Raji (cell line): ENCODE measurements around the gene RGS6.

ENCODE experiments used
- POLR2A ChIP-seq: IDR thresholded peaks from 2 replicates; pipeline ENCODE4 v1.6.1; 2011; ENCODE audit warnings: low read depth, low read length, control low read depth; ENCODE audit not compliant: insufficient read depth

RGS6 gene

DNA sequence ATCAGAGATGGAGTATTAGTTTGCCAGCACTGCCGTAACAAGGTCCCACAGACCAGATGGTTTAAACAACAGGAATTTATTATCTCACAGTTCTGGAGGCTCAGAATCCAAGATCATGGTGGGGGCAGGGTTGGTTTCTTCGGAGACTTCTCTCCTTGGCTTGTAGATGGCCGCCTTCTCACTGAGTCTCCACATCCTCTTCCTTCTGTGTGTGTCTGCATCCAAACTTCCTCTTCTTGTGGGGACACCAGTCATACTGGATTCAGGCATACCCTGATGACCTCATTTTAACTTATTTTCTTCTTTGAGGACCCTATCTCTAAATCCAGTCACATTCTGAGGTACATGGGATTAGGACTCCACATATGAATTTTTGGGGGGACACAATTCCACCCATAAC lies 455.5 kb downstream of the RGS6 start:
- TF ChIP-seq POLR2A, result no peak

DNA sequence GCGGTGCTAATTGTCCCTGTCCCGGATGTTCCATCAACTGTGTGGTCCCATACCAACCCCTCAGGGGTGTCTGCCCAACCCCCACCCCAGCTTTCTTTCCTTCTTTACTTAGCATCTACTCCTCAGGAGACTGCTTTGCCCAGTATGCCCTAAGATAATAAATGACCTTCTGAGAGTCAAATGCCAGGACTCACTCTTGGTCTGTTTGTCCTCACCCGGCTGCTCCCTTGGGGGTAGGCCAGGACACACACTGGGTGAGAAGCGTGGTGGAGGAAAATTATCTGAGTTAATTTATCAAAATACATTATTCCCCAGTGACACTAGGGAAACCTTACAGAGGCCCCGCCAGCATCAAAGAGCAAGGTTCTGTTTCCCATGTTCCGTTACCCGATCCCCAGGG lies 457.0 kb downstream of the RGS6 start:
- no peak for TF ChIP-seq POLR2A

DNA sequence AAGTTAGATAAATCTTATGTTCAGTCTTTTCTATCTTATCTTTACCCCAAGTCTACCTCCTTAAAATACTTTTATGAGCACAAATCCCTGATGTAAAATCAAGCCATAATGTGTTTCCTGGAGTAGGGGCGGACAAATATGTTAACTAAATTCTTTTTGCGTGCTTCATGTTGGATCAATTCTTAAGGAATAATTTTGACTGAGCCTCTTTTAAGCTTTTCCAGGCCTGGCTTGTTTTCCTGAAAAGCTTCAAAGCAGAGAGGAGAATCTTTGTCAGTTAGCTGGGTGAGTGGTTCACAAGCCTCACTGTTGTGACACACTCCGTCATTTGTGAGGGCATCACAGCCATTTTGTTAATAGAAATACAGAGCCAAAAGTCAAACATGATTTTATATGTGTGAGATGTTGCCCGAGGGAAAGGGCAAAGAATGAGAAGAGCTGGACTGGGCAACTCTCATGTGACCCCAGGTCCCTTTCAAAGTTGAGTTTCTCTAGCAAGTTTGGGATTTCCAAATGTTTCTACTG lies 468.9 kb downstream of the RGS6 start:
- TF ChIP-seq POLR2A, result no peak

DNA sequence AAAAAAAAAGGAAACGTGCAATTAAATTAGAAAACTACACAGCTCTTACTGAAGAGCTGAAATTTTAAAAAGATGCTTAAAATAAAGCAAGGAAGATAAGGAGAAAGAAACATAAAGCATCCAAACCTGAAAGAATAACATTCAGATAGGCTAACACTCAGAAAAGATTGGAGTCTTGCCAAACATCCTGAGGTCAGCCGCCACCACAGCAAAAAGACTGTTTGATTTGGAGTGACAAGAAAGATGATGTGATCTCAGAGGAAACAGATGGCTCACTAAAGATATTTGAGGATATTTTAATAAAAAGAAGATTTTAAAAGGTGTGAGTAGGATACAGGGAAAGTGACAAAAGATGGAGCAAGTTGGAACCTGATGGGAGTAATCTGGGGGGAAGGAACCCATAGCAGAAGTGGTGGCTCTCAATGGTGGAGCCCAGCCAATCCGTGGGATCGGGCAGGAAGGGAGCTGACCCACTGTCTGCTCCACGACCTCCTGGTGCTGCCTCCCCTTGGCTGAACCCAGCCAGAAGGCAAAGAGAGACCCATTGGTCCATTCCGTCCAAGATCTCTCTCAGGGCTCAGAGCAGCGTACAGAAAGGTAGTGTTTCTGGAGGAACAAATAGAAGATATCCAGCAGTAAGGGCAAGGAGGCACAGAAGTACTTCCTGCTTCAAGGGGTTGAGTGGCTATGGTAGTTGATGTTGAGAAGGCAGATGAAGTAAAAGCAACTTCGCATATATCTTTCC lies 469.6 kb downstream of the RGS6 start:
- no peak for TF ChIP-seq POLR2A

DNA sequence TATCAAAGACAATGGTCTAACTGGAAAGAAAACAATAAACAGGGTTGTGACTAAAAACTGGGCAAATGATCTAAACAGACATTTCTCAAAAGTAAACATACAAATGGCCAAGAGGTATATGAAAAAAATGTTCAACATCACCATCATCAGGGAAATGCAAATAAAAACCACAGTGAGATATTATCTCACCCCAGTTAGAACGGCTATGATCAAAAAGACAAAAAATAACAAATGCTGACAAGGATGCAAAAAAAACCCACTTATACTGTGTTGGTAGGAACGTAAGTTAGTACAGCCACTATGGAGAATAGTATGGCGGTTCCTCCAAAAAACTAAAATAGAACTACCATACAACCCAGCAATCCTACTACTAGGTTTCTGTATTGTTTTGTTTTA lies 470.1 kb downstream of the RGS6 start:
- no peak for TF ChIP-seq POLR2A

DNA sequence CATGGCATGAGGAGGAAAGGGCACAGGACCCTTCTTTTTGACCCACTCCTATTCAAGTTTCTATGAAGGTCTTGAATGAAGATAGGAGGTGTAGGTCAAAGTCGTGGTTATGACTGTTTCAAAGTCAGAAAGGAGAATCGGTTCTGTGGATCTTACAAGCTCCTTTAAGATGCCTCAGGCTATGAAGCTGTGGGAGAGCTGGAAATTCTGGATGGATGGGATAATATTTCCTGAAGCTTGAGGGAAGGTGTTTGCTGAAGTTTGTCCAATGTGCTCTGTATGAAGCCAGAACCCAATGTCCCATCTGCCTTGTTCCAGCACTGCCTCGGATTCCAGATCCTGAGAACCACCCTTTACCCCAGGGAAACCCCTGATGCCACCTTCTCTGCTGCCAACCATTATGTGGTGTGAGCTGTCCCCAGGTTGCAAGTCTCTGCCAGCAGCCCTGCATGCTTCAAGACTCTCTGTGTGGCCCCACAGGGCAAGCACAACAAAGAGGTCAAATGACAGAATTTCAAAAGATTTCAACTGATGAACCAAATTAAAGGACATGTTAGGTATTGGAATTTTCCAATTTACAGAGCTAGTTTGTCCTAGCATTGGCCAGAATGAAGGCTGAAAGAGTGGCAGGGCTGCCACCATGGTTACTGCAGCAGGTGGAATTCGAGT lies 472.0 kb downstream of the RGS6 start:
- TF ChIP-seq POLR2A, result no peak

DNA sequence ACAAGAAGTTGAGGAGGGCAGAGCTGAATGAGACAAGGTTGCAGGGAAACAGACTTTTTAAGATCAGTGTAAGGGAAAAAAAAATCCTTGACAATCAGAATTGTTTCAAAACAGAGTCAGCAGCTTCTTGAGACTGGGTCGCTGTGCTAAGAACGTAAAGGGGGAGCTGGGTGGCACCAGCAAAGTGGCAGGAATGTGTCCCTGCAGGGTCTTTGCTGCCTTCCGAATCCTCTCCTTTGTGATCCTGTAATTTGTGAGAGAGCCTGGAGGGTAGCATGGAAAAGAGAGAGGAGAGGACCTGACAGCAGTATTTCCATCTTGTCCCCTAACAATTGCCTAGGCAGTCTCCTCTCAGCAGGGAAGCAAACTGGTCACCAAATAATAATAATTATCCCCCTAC lies 472.8 kb downstream of the RGS6 start:
- no peak for TF ChIP-seq POLR2A

DNA sequence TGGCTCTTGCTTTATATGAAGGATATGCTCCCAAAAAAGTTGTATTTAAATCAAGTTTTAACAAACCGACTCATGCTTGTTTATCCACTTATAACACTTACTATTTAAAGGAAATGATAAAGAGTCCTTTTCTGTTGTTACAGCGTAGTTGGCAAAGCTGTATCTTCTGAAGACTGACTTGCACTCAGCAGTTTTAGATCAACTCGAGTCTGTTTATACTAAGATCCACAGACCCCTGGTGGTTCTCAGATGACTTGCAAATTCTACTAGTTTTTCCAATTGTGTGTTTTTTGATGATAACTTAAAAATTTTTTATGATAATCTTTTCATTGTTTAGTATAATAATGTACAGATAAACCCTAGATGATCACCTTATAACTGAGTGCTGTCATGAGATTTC lies 475.8 kb downstream of the RGS6 start:
- no peak for TF ChIP-seq POLR2A

DNA sequence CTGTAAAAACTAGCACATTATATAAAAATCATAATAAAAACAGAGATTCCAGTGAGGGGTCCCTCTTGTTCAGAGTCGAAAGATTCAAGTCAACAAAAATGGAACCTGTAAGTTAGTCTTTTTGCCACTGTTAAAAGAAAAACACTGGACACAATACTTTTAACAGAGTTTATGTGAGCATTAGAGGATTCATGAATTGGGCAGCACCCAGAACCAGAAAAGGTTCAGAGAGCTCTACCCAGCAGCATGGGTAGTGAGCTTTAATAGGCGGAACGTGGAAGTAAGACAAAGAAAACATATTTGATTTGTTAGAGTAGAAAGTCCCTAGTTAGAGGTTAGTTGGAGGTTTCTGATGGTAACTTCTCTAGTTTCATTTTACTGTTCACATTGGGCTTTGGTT lies 476.8 kb downstream of the RGS6 start:
- no peak for TF ChIP-seq POLR2A

DNA sequence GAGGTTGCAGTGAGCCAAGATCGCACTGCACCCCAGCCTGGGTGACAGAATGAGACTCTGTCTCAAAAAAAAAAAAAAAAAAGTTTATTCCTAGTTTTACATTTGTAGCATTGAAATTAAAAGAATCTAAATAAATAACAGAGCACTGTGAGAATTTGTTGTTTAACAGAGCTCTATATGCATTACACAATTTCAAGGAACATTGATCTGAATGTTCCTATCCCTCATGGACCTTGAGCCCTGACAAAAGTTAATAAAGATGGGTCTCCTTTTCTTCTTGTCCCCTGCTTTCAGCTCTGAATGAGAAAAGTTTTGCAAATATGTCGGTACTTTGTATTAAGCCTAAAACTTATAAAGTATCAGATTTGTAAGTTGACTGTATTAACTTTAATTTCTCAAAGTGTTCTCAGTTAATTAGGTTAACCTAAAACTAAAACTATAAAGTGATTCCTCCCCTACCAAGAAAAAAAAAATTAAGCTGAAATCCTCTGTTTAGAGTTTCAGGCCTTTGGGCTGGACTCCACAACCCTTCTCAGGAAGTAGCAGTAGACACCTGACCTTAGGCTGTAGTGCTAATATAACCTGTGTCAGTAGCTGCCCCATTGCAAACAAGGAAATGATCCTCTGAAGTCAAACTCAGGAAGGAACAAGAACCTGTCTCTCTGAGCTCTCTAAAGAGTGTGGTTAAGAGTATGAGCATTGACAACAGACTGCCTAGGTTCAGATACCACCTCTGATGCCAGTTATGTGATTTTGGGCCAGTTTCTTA lies 484.0 kb downstream of the RGS6 start:
- TF ChIP-seq POLR2A, result no peak

DNA sequence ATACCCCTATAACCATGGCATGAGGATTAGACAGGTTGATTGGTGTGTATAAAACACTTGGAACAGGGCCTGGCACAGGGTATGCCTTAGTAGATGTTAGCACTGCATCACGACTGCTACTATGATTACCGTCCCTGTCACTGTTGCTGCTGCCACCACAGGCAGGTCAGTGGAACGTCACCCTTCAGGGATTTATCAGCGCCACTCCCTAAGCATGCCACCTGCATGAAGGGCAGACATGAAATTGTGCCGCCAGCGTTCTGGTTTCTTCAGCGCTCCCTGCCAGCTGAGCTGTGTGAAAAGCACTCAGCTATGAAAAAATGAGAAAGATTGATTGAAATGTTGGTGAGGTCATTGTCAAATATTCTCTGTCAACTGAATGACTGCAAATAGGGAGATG lies 484.7 kb downstream of the RGS6 start:
- TF ChIP-seq POLR2A, result no peak

DNA sequence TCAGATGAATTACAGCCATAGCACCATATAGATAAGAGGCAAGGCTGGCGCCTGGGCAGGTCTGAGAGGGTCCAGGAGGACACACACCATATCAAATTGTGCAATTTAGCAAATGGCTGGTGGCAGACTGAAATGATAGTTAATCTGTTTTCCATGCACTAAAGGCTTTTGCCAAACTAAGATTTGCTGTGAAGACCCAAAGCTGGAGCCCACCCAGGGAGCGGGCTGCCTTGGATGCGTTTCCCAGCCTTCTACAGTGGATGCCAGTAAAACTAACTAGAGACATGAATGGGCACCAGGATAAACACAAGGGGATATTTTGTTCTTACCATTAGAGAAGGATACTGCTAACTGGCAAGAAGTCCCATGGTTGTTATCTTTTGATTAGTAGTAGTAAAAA lies 486.6 kb downstream of the RGS6 start:
- no peak for TF ChIP-seq POLR2A

DNA sequence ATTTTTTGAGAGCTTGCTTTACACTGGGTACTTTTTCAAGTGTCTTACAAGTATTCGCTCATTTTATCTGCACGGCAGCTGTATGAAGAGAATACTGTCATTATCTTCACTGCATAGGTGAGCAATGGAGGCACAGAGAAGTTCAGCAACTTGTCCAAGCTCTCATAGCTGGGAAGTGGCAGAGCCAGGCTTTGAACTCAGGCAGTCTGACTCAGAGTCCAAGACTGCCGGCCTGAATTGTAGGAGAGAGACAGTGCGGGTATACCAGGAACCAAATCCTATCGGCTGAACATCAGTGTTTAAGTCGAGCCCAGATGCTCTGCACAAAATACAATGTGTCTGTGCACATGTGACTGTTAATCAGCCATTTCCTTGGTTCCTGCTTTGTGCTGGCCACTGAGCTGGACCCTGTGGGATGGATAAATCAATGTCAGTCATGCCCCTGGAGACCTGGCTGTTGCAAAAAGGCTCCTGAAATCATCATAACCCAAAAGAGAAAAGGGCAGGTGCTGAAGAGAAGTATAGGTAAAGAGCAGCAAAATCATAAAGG lies 487.1 kb downstream of the RGS6 start:
- TF ChIP-seq POLR2A, result no peak

DNA sequence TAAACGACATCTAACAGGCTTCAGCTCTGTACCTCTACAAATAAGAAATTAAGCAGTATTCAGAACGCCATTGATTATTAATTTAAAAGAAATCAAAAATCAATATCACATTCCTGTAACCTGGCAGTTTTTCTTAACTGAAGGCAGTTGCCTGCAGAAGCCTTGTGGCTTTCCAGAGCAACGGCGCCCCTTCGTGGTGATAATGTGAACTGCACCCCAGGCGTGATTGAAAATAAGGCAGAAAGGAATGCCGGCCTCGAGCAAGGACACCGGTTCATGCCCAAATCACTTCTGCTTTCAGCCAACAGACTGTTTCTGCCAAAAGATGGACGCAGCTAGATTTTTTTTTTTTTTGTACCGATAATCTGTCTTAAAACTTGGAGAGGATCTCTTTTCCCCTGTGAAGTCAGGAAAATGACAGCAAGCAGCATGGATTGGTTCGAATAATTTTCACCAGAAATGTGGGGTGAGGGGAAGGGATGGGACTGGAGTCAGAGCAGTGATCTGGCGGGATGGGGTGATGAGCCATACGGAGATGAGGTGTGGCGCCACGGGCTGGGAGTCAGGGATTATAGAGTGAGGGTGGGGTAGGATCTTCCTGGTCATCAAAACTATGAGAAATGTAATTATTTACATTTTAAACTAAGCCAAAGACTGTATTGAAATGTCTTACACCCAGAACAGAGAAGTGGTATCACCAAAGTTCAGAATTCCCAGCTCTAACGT lies 488.7 kb downstream of the RGS6 start:
- TF ChIP-seq POLR2A, result no peak

DNA sequence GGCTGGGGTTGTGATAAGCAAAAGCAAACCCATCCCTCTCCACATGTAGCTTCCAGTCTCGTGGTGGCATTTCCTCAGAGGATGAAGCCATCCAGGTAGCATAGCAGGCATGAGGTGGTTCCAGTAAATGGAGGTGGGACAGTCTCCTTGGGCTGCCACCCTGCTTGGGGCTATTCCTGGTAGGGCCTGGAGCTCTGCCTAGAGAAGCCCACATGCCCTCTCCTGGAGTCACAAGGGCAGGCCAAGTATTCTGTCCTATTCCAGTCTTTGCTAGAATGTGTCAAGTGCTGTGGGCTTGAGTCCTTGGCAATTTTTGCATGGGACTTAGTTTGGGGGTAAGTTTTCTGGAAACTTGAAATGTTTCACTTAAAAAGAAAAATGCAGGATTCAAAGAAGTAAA lies 491.7 kb downstream of the RGS6 start:
- TF ChIP-seq POLR2A, result no peak

DNA sequence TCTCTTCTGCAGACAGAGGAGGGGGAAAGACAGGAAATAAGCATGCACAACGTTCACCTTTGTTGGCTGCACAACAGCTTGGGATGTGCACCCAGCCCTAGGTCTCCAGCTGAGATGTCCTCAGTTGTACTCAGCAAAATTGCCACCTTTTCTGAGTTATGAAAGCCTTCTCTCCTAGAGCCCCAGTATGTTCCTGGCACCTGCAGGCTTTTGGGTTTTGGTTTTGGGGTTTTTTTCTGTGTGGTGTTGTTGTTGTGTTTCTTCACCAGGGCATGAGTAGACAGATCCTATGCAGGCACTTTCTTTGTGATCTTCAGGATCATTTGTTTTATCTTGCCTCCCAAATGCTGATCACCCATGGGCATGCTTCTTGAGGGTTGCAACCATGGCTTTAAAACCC lies 498.2 kb downstream of the RGS6 start:
- TF ChIP-seq POLR2A, result no peak

DNA sequence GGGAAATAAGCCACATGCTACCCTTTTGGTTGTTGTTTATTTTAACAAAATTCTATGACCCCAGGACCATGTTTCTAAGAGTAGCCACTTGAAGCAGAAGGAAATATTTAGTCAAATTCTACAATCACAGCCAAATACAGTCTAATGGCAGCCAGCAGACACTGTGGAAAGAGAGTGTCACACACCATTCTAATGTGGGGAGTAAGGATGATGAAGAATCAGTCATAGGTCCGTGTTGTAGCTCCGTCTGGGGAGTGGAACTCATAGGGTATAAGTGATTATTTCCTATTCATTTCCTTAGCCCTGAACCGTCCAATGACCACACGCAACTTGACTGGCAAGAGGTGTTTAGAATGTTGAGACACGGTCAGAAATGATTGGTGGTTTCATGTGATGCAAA lies 500.5 kb downstream of the RGS6 start:
- TF ChIP-seq POLR2A, result no peak
